GM18909 (cell line): ENCODE measurements around the gene COMMD9.

Source experiments
- ATAC-seq: cut with Tn5 transposase; IDR thresholded peaks from one replicate; pipeline ENCODE4 v1.9.1; 2021; ENCODE audit warnings: mild to moderate bottlenecking; ENCODE audit not compliant: unreplicated experiment, poor library complexity

COMMD9 gene

DNA sequence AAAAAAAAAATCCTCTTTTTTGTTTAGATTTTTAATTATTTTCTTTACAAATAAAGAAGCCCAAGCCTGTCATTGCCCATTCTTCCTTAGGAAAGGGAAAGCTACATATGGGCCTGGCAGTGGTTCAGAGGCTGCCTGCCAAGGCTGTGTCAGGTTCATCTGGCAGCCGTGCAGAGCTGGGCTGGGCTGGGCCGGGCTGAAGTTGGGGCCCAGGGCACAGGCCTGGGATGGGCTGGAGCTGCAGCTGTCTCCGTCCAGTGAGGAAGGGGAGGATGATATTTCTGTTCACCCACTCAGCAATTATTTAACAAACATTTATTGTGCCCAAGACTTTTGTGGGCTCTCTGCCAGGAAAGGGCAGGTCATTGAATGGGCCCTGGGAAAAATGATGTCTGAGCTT, 11.4 kb upstream of the COMMD9 start:
- ATAC-seq: no peak

DNA sequence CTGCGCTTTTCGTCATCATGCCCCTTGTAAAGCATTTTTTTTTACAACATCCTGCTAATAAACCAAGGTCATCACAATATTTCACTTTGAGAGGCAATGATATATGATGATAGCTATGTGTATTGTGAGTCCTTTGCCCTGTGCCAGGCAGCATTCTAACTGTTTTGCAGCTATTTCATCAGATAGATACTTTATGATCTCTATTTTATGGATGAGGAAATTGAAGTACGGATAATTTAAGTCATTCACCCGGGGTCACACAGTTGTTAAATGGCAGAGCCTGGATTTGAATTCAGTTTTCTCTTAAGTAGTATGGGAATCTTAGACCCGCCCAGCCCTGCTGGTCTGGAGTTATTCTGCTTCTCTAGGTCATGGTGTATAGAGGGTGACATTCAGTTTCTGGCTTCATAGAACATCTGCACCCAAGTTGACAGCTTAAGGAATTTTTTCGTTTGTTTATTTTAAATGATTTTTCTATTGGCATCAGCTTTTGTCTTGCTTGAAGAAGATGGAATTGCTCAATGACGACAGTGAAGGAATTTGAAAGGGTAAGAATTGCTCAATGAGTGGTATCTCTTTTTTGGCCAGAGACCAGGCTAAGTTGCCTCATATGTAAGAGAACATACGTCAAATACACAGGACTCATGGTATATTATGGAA, 7.8 kb upstream of the COMMD9 start:
- no peak for ATAC-seq

DNA sequence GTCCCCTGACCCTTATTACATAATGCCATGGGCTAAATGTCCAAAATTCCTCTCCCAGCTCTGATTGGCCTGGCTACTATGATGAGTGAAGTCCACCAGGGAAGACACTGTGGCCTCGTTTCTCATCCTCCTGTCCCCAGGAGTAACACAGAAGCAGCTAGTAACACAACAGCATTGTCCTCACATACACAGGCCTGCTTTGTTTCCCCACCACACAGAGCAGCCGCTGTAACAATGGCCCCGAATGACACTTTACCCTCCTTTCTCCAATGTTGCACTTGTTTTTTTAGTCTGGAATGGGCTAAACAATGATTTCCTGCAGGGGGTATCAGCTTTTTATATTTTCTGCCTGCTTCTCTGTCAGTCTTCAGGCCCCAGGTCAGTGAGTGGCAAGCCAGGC, 6.7 kb upstream of the COMMD9 start, which contains the start of gene PRR5L:
Gene PRR5L, plus strand, starts transcription at position 363 of the 400 bp plus-strand sequence. CDS start 104,834 bp downstream, outside the sequence.
- ATAC-seq: no peak

DNA sequence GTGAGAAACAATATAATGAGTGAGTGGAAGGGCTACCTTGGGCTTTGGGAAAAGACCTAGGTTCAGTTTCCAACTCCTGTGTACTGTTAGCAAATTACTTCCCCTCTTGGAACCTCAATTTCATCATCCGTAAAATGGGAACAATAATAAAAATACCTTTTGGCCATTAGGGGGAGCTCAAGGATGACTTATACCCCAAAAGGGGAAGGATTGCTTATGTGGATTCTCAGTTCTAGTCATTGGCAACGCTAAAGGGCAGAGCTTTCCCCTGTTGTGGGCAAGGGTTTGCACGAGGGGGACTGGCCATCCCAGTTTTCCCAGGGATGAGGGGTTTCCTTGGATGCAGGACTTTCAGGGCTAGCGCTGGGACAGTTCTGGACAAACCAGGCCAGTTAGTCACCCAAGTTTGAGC, 3.1 kb upstream of the COMMD9 start:
- ATAC-seq: no peak

DNA sequence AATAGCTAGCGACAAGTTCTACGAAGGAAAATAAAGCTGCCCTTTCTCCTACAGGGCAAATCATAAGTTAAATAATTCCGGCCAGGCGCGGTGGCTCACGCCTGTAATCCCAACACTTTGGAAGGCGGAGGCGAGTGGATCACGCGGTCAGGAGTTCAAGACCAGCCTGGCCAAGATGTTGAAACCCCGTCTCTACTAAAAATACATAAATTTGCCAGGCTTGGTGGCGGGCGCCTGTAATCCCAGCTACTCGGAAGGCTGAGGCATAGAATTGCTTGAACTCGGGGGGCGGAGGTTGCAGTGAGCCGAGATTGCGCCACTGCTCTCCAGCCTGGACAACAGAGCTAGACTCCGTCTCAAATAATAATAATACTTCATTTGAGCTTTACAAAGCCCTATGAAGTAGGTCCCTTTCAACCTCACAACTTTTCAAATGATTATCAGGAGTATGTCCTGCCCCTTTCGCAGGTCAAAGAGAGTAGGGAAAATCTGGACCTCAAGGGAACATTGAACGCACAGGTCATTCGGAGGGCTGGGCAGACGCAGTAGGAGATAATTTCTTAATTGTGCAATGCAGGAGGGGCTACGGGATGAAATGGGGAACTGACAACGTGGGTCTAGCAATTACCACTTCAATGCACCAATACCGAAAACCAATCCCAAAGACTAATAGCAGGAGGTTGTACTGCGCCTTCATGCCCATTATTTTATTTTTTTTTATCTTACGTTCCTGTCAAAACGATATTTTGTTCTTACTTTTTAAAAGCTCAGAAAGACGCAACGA, 590 bp downstream of the COMMD9 start:
- no peak for ATAC-seq

DNA sequence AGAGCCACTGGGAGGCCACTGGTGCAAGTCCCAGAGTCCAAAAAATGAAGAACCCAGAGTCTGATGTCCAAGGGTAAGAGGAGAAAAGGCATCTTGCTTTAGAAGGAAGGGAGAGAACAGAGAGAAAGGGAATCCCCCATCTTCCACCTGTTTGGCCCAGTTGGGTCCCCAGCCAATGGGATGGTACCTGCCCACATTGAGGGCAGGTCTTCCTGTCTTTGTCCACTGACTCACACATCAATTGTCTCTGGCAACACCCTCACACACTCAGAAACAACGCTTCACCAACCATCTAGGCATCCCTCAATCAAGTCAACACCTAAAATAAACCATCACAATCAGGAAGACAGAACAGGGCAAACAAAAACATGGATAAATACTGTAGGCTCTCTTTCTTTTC, 6.3 kb downstream of the COMMD9 start:
- ATAC-seq: no peak

DNA sequence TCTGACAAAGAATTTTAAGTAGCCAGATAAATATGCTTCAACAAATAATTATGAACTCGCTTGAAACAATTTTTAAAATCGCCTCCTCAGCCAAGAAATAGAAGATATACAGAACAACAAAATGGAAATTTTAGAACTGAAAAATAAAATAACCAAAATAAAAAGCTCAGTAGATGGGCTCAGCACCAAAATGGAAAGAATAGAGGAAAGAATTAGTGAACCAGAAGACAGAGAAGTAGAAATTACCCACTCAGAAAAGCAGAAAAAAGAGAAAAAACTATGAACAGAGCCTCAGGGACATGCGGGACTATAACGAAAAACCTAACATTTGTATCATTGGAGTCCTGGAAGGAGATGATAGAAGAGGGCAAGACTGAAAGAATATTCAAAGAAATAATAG, 7.4 kb downstream of the COMMD9 start:
- no peak for ATAC-seq

DNA sequence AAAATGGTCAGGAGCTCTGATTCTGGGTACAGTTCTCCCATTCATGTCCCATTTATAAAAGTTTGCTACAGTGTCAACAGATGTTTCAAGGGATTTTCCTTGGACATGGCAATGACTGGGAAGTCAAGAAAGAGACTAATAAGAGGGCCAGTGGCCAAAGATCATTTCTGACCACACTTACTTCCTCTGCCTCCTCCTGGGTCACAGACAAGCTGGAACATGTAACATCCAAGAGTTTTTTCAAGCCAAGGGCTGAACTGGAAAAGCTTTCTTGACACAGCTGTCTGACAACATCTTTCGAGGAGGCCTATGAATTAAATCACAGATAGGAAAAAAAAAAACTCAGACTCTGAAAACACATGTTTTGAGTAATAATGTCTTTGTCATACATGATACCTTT, 8.7 kb downstream of the COMMD9 start:
- no peak for ATAC-seq

DNA sequence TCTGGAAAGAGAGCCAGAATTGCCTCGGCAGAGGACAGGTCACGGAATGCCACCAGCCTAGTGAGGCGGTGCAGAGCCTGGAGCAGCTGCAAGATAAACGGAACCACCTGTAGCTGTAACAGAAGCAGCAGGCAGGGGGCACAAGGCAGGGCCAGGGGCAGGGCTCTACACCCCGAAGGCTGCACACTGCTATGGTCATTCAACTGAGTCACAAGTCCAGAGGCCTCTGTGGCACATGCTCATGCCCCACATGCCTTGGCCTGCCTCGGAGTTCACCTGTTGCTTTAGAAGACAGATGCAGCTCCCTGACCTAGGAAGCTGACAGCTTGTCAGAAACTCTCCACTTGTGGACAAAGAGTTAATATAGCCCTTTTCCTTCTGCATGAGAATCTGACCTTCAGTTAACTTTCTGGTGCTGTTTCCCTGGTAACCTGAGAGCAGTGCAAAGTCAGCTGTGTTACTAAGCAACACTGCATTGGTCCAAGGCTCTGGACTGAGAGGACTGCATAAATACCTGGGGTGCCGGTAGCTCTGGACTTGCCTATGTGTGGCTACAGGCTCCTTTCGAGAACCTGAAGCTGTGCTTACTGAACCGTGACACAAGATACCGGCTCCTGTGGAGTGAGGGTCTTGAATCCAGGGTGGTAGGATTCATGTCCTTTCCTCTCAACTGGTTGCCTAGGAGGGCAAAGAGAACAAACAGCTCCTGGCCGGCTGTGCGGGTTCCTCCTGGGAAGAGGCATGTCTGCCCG, 10.5 kb downstream of the COMMD9 start:
- no peak for ATAC-seq

DNA sequence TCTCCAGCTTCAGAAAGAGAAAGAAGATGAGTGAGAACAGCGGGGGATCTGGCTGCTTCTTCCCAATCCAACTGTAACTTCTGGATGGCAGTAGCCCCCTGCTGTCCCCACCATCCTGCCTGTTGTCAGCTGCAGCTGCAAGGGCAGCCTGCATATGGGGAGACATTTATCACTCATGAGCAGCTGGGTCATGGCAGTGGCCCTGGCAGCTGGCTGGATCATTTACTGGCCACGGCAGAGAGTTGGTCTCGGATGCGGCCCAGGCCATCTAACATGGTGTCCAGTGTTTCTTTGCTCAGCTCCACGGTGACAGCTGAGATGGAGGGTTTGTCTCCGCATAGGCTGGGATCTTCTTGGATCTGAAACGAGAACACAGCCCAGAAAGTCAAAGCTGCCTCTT, 14.8 kb downstream of the COMMD9 start:
- no peak for ATAC-seq

DNA sequence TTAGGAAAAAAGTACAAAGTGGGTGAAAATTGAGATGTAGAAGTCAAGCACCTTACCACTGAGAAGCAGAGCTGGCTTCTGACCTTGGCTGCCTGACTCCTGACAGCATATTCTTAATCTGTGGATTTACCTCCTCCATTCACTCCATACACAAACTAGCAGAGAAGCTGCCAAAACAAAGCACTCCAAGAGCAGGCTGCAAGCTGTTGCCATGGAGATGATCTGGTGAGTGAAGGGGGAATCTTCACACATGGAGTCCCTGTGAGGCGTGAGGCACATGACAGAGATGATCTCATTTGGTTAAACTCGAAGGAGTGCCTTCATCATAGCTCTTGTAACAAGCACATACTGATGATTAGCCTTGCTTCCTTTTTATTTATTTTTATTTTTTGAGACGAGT, 16.1 kb downstream of the COMMD9 start:
- ATAC-seq: no peak

DNA sequence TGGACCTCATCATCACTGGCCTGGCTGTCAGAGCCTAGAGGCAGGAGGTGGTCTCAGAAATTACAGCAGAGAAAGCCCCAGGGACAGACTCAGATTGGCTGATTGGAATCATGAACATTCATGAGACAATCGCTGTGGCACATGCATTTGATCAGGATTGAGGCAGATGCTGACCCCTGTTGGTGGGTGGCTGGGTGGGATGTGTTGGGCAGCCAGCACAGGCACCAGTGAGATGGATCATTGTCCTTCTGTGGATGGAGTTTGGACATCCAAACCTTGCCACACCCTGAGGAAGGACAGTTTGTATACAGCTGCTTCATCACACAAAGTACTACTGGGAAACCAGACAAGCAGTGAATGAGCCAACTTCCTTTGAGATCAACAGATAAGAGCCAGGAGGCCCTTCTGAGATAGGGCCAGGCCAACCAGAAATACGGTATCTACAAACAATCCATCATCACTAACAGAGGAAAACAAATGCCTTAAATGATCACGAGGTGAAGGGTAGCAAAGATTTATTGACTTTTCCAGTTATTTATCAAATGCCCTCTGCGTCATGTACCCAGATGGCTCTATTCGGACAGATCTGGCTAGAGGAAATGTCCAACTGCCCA, 17.3 kb downstream of the COMMD9 start:
- no peak for ATAC-seq

DNA sequence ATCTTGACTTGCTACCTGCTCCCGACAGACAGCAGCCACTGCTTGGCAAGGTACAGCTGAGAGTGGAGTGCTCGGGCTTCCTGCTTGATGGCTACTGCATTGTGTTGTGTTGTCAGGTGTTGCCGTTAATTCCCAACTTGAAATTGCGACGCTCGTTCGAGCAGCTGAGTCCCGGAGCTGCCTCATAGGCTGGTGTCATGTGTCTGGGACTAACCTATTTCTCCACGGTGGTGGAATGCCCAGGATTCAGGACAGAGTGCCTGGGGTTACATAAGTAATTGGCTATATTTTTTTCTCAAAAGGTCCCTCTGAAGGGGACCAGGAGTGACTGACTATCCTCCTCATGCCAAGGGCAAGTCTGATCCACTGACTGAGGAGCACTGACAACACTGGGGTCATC, 18.5 kb downstream of the COMMD9 start:
- no peak for ATAC-seq

DNA sequence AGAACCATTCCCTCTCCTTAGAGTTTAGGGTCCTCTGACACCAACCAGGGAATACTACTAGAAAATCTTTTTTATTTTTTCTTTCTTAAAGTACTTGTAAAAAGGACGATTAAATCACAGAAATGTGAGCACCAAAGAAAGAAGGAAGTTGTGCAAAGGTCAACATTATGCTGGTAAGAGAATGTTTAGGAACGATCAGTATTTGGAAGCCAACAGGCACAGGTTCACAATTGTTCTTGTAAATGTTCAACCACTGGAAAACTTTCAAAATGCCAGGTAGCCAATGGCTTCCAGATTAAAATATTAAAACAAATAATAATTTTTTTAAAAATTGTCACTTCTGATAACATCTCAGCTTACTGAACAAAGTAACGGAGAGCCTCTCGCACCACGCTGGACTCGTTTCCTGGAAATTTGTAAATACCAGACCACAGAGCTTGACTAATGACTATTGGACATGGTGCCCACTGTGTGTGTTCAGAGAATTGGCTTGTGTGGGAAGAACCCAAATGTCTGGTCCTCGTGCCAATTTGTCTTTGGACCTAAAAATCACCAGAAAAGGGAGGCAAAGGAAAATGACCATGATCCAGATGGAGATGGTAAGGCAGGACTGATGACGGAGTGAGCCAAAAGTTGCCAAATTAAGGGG, 20.8 kb downstream of the COMMD9 start:
- ATAC-seq: no peak

DNA sequence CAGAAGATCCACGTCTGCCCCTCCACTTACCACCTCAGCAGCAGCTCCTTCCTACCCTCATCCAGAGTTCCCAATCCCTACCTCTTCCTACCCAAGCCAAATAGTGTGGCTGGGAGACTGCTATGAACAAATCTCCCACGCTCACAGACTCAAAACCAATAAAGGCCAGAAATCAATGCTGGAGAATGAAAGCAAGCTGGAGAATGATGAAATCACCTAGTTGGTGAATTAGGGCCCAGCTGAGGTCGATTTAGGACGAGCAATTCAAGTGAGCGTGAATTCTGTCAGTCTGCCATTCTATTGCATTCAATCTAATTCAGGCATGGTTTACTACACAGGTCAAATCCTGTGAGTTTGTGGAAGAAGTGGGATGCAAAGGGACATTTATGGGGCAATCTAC, 22.5 kb downstream of the COMMD9 start:
- no peak for ATAC-seq

DNA sequence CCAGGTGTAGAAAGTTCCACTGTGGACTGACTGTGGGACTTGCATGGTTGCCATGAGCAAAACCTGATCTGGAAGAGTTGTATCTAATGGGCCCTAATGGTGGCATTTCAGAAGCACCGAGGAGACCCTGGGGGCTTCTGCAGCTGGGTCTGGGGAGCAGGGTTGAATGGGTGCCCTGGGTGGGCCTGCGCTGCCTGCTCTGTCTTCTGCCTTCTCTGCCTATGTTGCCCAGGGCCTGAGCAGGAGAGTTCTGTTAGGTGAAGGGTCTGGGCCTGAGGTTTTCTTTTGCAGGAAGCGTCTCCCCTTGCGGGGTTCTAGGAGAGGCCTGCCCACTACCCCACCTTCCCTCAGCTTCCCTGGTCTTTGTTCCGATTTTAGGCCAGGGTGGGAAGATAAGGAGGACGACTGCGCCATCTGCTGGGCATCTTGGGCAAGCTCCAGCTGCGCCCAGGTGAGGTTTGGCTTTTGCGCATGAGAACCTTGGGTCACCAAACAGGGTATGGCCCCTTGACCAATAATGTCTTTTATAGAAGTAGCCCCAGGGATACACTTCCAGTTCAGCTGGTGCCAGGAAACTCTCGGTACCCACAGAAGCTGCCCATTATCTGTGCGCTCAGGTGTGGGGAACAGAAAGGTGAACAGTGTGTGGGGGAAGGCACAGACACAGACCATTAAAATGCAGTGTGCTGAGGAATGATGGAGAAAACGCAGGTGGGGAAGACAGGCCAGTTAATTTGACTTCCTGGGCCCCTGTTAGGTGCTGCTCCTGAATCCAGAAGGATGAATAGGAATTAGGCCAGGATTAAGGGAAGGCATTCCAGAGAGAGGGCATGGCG, 23.2 kb downstream of the COMMD9 start:
- peak; percentile 83 for ATAC-seq

DNA sequence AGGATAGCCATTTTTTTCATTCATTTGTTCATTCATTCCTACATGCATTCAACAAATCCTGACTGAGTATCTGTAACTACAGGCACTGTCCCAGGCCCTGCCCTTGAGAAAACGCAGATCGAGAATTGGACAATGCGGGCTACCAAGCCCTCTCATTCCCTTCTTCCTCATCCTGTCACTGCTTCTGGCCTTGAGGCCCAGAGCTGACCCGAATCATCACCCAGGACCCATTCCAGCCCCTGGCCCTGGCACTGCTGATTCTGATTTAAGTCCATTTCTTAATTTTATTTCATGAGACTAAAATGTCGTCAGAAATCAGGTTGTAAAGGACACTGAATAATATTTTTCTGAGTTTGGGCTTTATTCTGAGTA, 24.3 kb downstream of the COMMD9 start:
- no peak for ATAC-seq

DNA sequence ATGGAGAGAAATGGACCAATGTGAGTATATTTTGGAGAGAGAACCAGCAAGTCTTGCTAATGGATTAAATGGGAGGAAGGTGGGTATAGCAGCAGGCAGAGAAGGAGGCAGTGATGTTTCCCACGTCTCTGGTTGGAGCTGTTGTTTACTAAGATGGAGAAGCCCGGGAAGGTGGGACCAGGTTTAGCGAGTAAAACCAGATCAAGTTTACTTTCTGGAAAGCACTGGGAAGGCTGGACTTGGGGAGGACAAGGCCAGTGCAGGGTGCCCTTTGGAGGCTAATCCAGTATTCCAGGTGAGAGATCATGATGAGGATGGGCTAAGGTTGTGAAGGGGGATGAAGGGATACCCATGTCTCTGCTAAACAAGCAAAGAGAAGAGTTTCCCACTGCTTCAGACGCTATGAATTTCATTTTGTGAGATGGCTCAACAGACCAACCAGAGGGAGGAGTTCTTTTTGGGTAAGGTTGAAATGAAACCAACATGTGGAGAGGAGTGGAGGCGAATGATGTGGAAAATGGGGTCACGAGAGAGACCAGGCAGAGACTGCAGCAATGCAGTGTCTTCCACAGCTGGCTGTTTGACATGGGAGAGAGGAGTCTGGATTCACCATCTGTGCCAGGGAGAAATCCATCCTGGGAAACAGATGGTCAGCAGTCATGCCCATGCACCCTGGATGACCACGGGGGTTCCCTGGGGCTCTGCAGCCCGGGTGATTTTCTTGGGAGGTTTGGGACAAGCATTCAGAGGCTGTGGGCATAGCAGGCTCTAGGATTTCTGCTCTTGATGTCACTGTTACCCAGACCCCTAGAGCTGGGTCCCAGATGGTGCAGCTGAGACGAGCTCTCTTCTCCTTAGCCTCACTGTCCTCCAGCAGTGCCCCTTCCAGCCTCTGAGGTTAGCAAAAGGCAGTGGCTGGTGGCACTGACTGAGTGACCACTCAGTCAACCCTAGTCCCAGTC, 24.9 kb downstream of the COMMD9 start:
- ATAC-seq: no peak
